C1 segment of cervical spinal cord (tissue), 14 donors: ENCODE data around the gene SCYGR8.
A peak's percentile ranks its signal among the peaks of the same experiment; 100 is the strongest.

Experiments used
- DNase-seq, 14 donors: peaks; one replicate each; lab custom pipeline; 2025; lab: John Stamatoyannopoulos, UW

SCYGR8 gene

GRCh38 chr2:227761740-227762476 lies 16.2 kb downstream of the SCYGR8 start:
- DNase-seq, result no peak

- no peak for DNase-seq
These were observed 20.2 kb downstream of the SCYGR8 start for GRCh38 chr2:227765788-227766372.

- DNase-seq, result peak in 13 of 14 donors; percentile 2 to 76 (median 53)
These were observed 20.7 kb downstream of the SCYGR8 start for GRCh38 chr2:227766373-227766883.

- no peak for DNase-seq
These were observed 22.1 kb downstream of the SCYGR8 start for GRCh38 chr2:227767830-227768229.

GRCh38 chr2:227772197-227772661 lies 26.5 kb downstream of the SCYGR8 start:
- DNase-seq, result no peak

GRCh38 chr2:227772932-227773331 lies 27.2 kb downstream of the SCYGR8 start:
- DNase-seq, result no peak

GRCh38 chr2:227774011-227774624 lies 28.4 kb downstream of the SCYGR8 start:
- DNase-seq, result no peak

DNA sequence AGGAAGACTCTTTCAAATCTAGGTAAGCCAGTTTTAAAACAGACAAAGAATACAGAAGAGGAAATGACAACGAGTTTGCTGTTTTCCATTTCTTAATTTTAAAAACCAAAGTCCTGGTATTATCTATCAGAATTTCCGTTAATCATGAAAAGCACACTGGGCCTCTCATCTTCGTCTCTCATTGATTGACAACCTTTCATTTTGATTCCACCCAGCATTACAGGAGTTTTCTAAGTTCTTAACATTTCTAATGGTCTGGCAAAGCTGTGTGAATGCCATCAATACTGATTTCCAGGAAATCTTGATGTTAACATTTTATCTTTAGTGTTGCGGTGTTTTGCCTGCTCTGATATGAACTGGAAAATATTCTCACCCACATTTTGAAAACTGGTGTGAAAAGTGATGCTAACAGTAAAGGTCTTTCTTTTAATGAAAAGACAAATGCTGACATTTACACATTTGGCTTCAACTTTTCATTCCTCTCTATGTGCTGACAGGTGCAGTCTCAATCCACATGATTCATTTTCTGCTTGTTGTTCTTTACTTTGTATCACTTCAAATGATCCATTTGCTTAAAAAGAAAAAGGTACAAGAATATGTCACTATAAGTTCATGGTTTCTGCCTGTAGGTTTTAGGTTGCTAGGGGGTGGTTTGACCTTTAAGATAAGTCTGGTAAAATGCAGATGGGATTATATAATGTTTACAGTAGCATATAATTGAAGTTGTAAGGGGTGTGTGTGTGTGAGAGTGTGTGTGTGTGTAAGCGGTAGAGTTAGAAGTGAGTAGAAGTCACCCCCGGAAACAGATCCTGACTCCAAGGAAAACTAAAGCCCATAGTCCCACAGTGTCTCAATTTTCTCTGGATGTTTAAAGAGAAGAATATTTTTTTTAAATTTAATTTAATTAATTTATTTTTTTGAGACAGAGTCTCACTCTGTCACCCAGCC lies 29.5 kb downstream of the SCYGR8 start:
- no peak for DNase-seq

DNA sequence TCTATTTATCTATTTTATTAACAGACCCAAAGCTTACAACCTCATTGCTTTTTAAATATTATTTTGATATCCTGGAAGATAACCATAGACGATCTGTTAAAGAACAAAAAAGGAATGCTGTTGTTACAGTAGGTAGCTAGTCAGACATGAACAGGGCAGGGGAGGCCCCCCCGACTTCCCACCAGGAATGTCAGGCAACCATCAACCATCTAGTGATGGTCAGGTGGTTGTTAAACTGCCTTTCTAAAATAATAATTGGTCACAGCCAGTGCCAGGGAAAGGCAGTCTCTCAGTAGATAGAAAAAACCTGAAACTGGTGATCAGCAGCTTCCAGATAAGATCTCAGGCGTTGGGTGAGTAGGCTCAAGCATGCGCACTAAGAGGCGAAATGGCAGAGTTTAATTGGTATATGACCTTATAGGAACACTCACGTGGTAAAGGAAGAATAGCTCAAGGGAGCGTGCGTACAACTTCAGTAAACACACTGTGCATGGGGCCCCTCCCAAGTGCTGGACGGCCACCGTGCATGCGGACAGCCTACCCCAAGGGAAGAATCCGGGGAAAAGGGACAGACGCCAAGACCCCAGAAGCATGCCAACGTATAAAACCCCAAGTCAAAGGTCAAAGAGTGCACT lies 35.4 kb downstream of the SCYGR8 start:
- no peak for DNase-seq

GRCh38 chr2:227781841-227782240 lies 36.1 kb downstream of the SCYGR8 start:
- DNase-seq, result no peak

GRCh38 chr2:227782804-227783203 lies 37.1 kb downstream of the SCYGR8 start:
- no peak for DNase-seq

- peak in 1 of 14 donors; percentile 7 for DNase-seq
These were observed 37.9 kb downstream of the SCYGR8 start for GRCh38 chr2:227783404-227784138.

GRCh38 chr2:227785293-227785692 lies 39.6 kb downstream of the SCYGR8 start:
- DNase-seq, result no peak

- DNase-seq, result no peak
These were observed 42.9 kb downstream of the SCYGR8 start for GRCh38 chr2:227788561-227789018.

DNA sequence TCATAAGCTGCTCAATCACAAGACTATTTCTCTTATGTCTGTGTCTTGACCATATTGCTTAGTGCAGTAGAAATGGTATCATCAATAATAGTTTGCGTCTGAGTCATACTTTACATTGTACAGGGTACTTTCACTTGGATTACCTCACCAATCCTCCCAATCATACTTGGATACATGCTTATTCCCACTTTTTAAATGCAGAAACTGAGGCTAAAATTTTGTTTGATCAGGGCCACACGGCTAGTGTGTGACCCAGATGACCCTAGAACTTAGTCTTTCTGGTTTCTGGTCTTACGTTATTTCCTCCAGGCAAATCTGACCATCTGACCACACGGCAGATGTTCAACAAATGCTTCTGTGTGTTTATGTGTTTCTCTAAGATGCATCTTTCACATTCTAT lies 44.1 kb downstream of the SCYGR8 start:
- DNase-seq, result no peak

DNA sequence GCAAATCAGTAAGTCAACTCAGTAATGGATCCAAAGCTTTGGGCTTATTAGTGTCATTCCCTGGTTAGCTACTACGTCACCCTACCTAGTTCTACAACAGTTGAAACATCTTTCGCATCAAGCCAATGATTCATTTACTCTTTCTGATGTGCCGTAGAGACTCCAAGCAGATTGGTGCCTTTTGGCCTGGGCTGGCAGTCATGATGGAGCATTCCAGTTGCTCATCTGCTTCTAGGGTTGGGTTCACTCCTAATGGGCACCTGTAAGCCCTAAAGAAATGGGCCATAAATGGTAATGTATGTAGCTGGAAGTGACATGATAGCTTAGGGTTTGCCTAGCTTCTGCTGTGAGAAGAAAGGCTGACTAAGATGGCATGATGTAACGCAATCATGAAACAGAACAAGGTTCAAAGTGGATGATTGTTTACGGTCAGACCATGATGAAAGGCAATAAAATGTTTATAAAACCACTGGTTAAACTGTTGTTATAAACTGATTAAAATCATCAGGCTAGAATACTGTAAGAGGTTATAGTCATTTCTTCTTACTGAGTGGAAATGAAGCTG lies 47.5 kb downstream of the SCYGR8 start:
- DNase-seq, result no peak
